Lower leg skin (tissue), 3 donors: ENCODE data around the gene CDH23.

Experiments used
- POLR2A ChIP-seq, 2 donors: fragments of 450-650 bp; IDR thresholded peaks; one replicate each; pipeline ENCODE4 v1.6.1; 2016 to 2017; ENCODE audit warnings: antibody characterized with exemption in 2 of 2, mild to moderate bottlenecking in 1 of 2, moderate library complexity in 1 of 2
- TF ChIP-seq, protein P1 (sequence below), 3 donors: fragments of 450-650 bp; IDR thresholded peaks; one replicate each; pipeline ENCODE4 v1.5.1; 2016; ENCODE audit warnings: antibody characterized with exemption in 3 of 3, mild to moderate bottlenecking in 3 of 3, moderate library complexity in 2 of 3

DNA sequence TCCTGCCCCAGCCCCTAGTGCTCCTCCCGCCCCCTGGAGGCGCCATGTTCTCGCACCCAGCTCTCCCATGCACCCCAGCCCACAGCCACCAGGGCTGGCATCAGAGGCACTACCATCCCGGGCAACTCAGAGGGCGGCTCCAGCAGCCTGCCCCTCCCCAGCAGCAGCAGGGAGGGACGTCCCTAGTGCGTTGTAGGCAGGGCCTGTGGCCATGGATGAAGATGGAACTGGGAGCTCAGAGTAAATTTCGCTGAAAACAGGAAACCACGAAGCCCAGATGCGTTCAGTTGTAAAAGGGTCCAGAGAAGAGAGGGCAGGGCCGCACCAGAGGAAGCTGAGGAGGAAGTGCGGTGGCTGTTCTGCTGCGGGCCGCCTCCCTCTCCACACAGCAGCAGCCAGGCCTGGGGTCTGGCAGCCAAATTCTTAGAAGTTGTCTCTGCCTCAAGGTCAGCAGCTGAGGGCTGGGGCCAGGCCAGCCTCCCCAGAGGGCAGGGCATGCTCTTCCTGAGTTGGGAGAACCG is 352.0 kb downstream of the CDH23 start:
- TF ChIP-seq, protein P1, sequence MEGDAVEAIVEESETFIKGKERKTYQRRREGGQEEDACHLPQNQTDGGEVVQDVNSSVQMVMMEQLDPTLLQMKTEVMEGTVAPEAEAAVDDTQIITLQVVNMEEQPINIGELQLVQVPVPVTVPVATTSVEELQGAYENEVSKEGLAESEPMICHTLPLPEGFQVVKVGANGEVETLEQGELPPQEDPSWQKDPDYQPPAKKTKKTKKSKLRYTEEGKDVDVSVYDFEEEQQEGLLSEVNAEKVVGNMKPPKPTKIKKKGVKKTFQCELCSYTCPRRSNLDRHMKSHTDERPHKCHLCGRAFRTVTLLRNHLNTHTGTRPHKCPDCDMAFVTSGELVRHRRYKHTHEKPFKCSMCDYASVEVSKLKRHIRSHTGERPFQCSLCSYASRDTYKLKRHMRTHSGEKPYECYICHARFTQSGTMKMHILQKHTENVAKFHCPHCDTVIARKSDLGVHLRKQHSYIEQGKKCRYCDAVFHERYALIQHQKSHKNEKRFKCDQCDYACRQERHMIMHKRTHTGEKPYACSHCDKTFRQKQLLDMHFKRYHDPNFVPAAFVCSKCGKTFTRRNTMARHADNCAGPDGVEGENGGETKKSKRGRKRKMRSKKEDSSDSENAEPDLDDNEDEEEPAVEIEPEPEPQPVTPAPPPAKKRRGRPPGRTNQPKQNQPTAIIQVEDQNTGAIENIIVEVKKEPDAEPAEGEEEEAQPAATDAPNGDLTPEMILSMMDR (IDR thresholded peaks at IDR 0.05), result no peak
- TF ChIP-seq POLR2A (IDR thresholded peaks at IDR 0.05), result no peak
